HuH-7 (cell line): ENCODE data around the gene ACTRT3.
"Not testable (repeated sequence)": the region's sequence is repeated elsewhere in the genome, so short reads cannot be mapped to it uniquely, and the experiment has no call there.

ENCODE experiments used
- DNase-seq: peaks from one replicate; pipeline ENCODE4 v3.0.0; 2011; ENCODE audit warnings: low spot score

Gene ACTRT3

DNA sequence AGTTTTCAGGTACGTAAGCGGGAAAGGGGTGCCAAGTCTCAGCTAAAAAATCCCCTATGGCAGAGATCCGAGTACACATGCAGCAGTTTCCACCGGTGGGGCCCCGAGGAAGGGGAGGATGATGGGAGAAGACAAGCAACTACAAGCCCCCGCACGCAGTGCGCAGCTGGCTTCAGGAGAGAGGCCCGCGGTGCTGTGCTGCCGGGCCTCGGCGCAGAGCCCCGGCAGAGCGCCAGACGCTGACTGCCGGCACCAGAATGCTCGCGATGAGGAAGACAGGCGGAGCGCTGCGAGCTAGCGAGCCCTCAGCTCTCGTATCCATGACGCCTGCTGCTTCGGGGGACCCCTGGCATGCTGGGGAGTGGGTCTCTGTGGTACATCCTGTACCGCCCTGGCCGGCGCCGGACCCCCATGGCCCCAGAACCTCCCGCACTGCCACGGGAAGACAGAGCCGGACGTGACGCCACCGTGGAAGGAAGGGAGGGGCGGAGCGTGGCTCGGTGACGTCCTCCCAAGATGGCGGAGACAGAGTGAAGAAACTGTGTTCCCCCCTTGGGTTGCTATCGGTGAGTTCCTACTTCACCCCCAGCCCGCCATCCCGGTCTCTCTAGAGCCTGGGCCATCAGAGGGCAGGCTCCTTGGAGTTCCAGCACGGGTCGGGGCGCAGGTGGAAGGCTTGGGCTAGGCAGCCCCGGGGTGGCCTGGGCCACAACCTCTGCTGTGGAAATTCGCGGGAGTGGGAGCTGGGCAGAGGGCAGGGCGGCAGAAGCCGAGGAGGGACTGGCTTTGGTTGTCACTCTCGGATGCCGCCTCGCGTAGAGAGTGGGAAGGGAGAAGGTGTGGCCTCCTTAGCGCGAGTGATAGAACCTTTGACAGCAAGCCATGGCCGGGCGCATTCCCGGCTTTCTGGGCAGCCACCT lies 3.8 kb upstream of the ACTRT3 start, which contains the start of gene MYNN:
Gene MYNN, plus strand, starts transcription at position 500 of the 920 bp plus-strand sequence. CDS start 900 bp downstream, outside the sequence.
- peak; percentile 77 for DNase-seq

DNA sequence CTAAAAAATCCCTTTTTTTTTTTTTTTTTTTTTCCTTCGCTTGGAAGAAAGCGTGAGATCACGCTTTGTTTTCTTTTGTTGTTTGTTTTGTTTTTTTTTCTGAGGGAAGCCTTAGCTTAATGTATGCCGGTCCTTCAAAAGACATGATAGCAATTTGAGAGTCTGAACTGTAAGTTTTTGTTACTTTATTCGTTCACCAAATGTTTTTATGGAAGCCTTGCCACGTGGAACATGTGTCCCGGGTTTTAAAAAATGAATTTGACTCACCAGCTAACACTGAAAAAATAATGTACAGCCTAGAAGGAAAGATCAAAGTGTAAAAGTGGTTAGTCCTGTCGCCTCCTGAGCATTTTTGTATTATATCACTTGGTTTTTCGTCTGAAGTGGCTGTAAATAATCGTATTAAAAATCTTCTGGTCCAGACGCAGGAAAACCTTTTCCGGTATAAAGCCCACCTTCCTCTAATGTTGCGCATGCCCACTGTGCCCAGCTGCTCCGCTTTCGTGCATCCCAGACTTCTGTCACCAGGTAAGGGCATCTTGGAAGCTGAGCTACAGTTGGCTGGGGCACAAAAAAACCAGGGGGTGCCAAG lies 3.0 kb upstream of the ACTRT3 start:
- peak; percentile 59 for DNase-seq

DNA sequence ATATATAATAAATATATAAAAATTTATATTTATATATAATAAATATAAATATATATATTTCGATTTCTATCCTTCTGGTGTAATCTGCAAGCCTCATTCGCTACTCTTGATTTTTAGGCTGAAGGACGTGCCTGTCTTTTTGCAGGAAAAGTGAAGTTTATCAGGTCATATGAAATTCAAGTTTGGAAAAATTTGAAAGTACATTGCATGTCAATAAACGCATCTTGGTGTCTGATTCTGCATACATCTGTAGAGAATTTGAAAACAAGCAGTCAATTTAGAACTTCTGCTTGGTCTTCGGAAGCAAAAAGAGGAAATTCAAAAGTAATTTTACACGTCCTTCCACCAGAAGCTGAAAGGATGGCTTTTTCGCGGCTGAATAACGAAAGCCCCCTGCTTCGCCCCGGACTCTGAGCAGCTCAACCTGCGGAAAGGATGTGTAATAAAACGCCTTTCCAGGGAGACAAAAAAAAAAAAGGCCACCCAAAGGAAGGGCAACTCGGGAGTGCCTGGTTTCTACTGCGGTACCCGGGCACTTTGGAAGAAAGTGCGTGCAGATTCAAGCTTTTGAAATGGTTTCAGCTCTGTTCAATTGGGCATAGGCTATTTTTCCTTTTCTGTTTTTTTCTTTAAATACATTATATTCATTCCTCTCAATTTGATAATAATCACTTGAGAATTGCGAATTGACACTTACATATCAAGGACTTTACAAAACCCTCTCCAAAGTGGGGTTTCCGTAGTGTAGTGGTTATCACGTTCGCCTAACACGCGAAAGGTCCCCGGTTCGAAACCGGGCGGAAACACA lies 2.3 kb upstream of the ACTRT3 start:
- DNase-seq: peak; percentile 47

DNA sequence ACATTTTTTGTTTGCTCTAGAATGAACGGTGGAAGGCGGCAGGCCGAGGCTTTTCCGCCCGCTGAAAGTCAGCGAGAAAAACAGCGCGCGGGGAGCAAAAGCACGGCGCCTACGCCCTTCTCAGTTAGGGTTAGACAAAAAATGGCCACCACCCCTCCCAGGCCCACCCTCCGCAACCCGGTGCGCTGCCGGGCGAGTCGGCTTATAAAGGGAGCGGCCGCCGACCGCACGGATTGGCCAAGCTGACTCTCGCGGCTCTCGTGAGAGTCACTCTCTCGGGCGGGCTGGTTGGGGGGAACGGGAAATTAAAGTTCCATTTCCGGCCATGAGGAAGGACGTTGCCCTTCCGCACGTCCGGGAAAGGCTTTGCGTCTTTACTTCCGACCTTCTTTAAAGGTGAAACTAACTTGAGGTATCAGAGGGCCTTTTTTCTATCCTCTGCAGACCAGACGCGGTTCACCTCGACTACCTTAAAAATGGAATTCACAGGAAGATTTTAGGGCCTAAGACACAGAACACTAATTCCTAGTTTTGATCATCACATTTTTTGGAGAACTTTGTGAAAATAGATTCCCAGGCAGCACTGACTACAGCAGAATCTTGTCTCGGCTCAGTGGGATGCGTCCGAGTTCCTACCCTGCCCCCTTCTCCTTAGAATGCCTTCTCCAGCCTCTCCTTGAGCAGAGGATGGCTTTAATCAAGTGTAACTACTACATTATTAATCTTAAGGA lies 4.3 kb downstream of the ACTRT3 start, which contains the start of gene TERC:
Gene TERC, minus strand, starts transcription at position 179 of the 731 bp plus-strand sequence.
- peak; percentile 95 for DNase-seq

DNA sequence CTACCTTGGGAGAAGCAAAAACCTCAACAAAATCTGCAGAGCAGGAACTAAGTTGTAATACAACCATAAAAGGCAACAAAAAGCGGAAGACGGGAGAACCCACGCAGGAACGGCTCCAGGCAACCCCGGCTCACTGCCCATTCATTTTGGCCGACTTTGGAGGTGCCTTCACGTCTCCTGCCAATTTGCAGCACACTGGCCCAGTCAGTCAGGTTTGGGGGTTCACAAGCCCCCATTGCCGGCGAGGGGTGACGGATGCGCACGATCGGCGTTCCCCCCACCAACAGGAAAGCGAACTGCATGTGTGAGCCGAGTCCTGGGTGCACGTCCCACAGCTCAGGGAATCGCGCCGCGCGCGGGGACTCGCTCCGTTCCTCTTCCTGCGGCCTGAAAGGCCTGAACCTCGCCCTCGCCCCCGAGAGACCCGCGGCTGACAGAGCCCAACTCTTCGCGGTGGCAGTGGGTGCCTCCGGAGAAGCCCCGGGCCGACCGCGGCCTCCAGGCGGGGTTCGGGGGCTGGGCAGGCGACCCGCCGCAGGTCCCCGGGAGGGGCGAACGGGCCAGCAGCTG lies 5.0 kb downstream of the ACTRT3 start:
- peak; percentile 28 for DNase-seq

DNA sequence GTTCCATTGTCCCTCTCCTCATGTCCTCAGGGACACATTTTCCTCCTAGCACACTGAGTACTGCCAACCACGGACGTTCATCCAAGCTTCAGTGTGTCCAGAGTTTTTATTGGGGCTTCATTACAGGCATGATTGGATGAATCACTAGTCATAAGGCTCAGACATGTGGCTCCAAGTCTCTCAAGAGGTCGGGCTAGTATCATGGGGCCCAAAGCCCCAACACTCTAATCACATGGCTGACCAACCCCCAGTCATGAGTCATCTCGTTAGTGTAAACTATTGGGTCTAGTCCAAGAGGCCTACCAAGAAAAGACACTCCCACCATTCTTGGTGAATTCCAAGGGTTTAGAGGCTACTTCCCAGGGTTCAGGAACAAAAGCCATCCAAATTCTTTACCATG lies 8.9 kb downstream of the ACTRT3 start:
- DNase-seq: no peak

DNA sequence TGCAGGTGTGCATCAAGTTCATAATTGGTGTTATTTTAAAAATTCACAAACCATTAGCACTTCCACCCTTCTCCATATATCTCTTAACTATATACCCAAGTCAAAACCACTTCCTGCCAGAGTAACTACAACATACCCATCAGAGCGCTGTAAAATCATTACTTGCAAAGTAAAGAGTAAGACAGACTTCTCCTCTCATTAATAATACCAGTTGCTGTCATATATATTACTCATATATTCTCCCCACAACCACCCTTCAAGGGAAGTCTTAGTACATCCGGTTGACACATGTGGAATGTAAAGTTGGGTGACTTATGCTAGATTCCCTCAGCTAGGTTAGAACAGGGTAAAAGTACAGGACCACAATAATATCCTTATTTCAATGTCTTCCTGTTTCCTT lies 10.1 kb downstream of the ACTRT3 start:
- no peak for DNase-seq

DNA sequence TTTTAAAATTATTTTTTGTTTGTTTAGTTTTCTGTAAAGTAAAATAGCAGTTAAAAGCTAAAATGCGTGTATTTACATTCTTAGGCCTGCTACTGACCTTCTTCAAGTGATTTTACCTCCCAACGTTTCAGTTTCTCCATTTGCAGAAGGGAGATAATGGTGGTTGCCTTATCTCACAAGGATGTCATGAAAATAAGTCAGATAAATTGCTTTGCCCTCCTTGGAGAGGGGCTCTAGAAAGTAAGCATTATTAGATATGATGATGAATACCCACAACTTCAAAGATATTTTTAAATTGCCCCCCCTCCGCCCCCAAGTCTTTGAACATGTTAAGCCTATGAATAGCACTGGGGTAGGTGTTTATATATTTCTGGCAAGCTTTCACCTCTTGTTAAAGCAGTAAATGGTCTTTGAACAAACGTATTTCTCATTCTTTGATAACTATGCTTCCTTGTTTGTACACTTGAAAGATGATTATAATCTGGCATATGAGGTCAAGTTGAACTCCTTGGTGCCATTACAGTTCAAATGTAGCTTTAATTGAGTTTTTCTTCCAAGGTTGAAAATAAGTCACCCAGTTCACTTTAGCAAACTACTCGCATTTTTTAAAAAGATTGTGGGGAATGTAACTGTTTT lies 10.9 kb downstream of the ACTRT3 start:
- no peak for DNase-seq

DNA sequence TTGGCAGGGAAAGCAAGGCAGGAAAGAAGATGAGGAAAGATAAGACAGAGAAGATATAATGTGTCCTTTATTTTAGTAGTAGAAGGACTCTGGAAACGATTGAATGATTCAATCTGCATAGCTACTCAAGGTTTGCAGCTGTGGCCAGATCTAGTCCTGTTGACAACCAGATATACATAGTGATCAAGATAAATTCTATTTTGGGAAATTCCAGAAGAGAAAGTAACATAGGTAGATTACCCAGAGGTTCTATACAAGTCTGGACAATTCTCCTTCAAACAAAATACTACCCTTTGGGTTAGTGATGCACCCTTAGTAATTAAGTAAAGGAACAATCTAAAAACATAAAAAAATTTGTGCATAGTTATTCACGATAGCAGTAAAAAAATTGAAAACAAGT lies 13.9 kb downstream of the ACTRT3 start:
- no peak for DNase-seq

DNA sequence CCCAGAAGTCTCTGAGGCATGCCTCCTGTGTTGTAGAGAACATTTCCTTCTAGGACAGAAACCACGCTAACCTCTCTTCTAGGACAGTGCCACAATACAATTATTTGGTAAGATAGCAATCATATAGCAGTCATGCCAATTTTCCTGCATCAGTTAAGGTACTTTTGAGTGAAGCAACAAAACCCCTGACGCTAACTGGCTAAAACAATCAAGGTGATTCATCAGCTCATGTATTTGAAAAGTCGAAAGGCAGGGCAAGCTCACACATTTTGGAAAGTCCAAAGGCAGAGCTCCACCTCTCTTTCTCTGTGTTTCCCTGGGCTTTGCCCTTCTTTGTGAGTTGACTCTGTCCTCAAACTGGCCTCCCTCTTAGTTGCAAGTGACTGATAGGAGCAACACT lies 14.7 kb downstream of the ACTRT3 start:
- DNase-seq: no peak

DNA sequence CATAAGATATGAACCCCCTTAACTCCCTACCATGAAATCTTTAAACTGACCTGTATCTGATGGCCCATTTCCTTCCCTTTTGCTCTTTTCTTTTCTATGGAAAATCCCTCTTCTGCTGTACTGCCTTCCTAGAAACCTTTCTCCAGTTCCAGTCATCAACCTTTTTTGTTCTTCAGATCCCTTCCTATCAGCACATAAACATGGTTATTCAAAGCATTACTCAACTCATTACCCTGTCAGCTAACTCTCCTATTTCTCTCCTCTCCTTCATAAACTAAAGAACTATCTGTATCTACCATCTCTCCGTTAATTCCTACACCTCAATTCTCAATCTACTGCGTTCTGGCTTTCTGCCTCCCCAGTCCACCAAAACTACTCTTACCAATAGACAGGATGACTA lies 17.5 kb downstream of the ACTRT3 start:
- no peak for DNase-seq

DNA sequence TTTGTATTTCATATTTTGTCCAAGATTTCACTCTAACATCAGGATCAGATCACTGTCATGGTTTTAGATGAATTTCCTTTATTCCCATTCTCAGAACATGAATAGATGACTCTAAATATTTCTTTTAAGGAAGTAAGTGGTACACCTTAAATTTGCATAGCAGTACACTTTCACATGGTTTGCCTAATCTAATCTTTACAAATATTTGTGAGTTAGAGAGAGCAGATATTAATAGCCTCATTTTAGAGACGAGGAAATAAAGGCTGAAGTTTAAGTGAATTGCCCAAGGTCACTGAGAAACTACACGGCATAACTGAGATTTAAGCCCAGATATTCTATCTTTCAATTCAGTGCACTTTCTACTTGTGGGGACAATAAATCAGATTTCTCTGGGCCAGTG lies 18.7 kb downstream of the ACTRT3 start:
- no peak for DNase-seq

DNA sequence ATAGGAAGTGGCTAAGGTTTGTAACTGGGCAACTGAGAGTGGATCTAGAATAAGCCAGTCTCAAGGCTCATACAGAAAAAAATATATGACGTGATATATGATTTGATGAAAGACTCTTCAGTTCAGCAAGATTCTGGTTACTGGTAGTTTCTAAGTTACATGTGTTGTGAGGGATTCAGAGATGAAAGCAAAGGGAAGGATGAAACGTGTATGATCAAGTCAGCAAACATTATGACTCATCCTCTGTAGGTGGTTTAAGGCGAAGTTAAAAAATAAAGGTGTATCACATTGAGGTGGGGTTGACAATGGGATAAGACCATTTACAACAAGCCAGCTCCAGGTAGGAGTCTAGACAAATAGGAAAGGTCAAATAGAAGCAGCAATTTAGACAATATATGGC lies 20.7 kb downstream of the ACTRT3 start:
- DNase-seq: no peak

DNA sequence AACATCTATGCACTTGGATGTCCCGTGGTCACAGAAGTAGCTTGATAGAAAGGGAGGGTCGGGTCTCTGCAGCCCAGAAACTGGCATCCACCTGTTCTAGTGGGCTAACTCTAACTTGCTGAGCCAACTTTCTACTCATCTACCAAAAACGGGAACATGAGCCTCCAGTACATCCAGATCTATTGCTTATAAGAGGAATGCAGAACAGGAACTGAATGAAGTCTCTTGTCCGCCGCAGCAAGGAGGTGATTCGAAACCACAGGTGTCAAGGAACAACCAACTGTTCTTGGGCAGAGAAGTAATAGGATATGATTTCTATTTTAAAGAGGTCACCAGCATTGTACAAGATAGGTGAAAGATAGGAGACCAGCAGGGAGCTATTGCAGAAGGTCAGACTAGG lies 22.4 kb downstream of the ACTRT3 start:
- DNase-seq: no peak

DNA sequence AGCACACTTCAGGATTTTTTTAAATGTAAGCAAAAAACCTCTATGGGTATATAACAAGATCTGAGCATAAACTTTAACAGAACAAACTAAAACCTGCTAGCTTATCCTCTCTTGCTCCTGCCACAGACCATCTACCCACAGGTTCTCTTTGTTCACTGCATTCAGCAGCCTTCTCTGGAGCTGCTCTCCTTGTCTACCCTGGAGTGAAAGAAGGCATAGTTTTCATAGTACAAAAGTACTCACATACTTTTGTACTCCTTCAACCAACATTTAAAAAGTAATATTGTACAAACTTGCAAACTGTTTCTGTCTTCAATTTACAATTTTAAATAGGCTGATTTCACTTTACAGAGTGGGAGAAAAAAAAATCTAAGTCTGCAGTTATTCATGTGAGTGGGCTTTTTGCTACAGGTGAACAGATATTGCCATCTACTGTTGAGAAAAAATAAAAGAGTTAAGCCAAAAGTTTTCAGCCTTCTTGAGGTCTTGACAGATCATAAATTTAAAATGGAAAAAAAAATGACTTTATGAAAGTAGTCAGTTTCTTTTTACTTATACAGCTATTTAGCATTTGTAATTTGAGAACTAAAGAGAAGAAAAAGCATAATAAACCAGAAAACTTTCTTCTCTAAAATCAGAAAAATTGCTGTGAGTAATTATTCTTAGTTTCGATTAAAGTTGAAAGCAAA lies 24.9 kb downstream of the ACTRT3 start:
- no peak for DNase-seq

DNA sequence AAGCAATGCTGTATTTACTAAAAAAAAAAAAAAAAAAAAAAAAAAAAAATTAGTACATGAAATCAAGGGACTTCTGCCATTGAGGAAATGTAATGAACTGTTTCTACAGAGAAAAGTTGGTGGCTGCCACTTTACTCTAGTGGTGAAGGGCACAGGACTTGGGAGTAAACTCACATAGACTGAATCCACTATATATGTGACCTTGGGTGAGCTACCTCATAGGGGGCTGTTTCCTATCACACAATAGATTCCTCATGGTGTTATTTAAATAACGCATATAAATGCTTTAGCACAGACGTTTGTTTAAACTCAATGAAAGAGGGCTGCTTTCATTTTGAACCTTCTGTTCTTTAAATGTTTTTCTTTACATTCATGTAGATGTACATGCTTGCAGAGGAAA lies 30.3 kb downstream of the ACTRT3 start:
- no peak for DNase-seq

DNA sequence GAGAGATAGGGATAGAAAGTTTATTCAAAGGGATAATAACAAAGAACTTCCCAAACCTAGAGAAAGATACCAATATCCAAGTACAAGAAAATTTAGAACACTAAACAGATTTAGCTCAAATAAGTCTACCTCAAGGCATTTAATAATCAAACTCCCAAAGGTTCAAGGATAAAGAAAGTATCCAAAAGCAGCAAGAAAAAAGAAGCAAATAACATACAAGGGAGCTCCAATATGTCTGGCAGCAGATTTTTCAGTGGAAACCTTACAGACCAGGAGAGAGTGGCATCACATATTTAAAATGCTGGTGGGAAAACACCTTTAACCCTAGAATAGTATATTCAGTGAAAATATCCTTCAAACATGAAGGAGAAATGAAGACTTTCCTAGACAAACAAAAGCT lies 37.5 kb downstream of the ACTRT3 start:
- not testable (repeated sequence) for DNase-seq

DNA sequence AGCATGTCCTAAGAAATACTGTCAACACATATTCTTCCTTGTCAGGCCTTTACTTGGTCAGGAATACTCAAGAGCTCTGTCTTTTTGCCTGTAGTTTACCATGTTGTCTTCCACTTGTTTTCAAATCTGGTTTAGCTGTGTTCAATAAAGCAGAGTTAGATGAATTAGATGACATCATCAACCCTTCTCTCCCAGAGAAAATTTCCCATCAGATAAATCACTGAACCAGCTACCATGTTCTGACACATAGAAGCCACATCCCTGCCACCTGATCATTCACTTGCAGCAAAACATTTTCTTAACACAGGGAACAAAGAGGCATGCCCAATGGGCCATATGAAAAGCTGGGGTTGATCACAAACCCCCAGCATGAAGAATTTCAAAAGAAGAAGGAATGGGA lies 46.6 kb downstream of the ACTRT3 start:
- DNase-seq: no peak

DNA sequence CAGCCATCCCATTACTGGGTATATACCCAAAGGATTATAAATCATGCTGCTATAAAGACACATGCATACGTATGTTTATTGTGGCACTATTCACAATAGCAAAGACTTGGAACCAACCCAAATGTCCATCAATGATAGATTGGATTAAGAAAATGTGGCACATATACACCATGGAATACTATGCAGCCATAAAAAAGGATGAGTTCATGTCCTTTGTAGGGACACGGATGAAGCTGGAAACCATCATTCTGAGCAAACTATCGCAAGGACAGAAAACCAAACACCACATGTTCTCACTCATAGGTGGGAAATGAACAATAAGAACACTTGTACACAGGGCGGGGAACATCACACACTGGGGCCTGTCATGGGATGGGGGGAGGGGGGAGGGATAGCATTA lies 50.9 kb downstream of the ACTRT3 start:
- not testable (repeated sequence) for DNase-seq
